Stimulated activated CD8-positive, alpha-beta memory T cell treated with anti-CD3 and anti-CD28 coated beads, Interleukin-12 subunit alpha, Interleukin-12 subunit beta, amount 100 ng/mL, for 24 hours (primary cell): ENCODE results near the gene CFP.
A peak's percentile ranks its signal among the peaks of the same experiment; 100 is the strongest.

Experiments
- DNase-seq: peaks from one replicate; pipeline ENCODE4 v3.0.0-alpha.2; 2020; ENCODE audit errors: extremely low read depth

CFP gene

DNA sequence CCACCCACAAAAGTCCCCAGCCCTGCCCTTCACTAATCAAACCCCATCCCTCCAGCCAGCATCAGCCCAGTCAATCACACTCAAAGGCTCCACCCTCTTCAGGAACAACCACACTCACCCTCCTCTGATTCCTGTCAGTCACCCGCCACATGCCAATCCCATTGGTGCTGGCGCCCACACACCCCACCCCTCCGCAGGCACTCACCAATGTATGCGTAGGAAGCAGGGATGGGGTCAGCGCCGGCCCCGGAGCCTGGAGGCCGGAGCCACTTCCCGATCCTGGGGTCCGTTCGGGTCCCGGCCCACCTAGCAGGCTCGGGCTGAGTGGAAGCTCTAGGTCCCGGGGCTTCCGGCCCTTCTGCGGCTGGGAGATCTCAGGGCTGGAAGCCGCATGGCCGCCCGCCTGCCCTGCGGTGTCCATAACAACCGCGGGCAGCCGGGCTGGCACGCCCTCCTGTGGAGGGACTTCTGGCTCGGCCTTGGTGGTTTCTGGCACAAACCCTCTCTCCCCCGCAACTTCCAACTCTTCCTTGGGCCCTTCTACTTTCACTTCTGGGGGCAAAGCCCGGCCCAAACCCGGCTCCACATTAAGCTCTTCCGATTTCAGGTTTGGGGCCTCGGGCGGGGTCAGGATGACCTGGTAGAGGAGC is 7.9 kb upstream of the CFP start:
- DNase-seq, result no peak

DNA sequence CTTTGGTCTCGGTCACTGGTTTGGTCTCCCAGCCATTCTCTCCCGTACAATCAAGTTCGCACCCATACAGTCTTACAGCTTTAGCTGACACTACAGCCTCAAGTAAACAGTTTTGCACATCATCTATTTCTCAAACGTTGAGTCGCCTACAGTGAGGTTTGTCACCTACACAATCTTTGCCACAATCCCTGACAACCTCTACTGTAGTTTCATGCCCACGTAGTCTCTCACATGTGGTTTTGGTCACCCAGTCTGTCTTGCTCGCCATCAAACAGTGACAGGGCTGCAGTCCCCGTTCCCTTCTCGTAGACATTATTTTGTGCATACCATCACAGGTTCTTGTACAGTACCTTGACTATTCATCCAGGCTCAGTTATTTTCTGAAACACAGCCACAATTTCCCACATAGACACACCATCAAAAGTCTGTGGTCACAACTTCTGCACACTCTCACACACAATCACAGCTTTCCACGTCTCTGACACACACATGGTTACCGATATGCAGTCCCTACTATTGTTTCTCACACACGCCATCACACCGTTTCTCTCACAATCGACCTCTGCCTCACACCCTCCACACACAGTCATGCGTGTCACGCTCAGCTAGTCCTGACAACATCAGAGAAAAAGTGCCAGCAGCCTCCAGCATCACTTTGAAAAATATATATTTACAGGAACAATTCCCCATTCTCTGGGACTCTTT is 5.3 kb upstream of the CFP start:
- no peak for DNase-seq

DNA sequence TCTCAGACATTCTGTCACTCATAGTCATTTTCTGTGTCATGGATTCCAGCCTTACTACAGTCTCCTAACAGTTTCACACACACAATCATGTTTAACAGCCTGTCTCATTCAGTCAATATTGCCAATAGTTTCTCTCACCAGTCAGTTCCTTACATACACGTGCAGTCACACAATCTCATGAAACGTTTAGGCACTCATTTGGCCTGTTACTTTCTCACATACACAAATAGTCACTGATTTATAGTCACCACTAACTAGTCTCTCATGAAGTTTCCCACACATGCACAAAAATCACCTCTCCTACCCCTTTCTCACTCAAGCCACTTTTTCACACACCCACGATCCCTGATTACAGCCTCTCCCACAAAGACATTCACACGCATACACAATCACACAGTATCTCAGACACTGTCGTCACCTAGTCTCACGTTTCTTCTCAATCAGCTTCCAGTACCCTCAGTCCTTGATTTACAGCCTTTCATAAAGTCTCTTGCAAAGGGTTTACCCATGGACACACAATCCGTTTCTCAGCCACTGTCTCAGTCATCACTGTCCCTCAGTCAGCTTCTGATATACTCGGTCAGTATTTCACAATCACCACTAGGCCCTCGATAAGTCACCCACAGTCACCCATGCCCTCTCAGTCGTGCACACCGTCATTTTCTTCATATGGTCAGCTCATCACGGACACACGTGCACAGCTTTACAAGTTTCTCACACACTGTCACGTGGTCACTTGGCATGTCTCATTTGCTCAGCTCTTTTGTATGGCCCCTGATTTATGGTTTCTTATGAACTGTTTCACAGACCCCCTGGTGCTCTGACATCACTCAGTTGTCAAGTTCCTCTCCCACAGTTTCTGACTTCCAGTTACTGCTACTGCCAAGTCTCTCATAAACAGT is 4.2 kb upstream of the CFP start:
- DNase-seq, result no peak

DNA sequence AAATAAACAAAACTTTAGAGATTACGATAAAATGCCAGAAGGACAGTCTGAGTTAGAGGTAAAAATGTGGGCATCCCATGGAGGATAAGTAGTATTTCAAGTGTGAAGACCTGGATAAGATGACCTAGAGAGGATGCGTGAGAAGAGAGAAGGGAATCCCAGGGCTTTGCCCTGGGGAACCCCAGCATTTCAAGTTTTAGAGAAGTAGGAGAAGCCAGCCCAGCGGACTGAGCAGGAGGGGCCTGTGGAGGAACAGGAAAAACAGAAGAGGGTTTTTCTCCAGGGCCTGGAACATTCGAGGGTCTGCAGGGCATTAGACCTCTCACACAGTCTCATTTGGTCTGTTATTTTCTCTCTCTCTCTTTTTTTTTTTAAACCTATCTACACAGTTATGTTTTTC is 2.9 kb upstream of the CFP start:
- DNase-seq, result no peak

DNA sequence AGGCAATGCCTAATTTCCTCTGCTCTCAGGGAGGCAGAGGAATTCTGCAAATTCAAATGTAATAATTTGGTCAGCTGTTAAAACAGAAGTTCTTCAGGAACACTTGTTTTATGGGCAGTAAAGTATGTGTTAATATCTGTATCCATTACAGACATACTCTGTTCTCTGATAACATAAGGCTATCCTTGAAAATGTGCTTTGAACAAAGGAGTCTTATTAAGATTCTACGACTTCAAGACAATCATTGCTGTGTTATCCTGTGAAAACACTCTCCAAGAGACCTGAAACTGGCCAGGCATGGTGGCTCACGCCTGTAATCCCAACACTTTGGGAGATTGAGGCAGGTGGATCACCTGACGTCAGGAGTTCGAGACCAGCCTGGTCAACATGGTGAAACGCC is 1.9 kb upstream of the CFP start:
- DNase-seq, result no peak

DNA sequence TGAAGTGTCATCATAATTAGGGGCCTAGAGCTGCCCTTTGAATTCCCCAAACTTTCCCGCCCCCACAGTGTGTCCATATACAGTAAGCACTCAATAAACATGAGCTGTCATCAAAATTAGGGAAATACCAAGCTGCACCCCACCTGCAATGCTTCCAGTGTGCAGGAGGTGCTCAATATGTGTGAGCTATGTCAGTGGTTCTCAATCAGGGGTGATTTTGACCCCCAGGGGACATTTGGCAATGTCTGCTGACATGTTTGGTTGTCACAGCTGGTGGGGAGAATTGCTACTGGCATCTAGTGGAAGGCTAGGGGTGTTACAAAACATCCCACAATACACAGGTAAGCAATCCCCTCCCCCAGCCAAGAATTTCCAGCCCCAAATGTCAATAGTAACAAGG is 748 bp downstream of the CFP start:
- no peak for DNase-seq

DNA sequence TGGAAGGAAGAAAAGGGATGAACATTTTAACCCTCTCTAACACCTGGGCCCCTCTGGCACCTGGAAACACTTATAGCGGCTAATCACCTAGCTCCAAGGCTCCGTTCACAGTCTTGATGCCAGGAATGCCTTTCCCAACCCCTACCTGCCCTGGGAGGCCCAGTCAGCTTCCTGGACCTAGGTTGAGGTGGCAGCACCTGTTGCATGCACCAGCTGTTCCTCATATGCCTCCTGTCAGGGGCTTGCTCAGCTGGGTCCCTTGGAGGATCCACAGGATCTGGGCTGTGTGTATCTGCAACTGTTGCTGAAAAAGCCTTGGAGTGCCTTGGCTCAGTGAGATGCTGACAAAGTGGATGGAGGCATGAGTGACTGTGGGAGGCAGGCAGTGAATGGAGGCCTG is 4.4 kb downstream of the CFP start:
- DNase-seq, result no peak

DNA sequence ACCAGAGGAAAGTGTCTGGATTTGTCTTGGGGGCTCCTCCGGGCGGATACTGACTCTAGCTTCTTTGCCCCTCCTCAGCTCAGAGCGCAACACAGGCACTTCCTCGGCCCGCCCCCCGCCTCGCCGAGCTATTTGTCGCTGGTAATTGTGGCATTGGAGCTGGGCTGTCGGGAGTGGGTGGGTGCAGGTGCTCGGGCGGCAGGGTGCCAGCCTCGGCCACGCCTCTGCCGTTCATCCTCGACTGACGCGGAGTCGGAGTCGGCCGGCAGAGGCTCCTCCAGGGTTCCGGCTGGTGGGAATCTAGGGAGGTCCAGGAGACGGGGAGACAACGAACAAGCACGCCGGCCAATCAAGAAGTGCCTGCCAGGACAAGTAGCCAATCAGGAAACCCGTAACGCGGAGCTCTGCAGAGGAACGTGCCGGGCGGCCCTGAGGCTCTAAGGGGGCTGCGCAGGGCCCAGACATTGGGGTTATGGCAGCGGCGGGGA is 6.1 kb downstream of the CFP start:
- DNase-seq, result peak; percentile 14

DNA sequence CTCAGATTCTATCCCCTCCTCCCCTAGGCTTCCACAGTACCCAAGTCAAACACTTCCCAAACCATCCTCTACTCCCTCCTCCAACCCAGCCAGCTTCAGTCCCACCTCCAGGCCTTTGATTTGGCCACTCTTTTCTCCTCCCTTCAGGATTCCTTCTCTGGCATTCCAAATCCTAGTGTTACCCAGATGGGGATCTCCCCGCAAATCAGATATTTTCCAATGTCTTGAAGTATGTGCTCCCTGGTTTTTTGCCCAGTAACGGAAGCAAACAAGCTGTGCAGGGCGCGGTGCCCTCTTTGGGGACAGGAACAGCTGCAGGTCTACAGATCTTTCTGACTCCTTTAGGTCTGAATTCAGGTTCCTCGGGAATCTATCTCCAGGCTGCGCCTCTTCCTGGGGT is 7.9 kb downstream of the CFP start:
- no peak for DNase-seq

DNA sequence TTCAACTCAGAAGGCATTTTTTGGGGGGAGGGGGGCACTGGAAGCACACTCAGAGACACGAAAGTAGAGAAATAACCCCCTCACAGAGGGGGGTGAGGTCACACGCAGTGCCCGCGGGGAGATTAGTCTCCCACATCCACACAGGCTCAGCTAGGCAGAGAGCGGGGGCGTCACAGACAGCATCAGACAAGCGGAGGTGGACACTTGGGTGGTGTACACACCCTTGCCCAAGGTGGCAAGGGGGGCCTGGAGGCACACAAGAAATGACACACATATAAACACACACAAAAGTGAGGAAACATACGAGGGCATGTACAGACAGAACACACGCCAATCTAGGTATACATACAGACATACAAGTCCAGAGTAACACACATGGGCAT is 9.4 kb downstream of the CFP start:
- DNase-seq, result no peak

DNA sequence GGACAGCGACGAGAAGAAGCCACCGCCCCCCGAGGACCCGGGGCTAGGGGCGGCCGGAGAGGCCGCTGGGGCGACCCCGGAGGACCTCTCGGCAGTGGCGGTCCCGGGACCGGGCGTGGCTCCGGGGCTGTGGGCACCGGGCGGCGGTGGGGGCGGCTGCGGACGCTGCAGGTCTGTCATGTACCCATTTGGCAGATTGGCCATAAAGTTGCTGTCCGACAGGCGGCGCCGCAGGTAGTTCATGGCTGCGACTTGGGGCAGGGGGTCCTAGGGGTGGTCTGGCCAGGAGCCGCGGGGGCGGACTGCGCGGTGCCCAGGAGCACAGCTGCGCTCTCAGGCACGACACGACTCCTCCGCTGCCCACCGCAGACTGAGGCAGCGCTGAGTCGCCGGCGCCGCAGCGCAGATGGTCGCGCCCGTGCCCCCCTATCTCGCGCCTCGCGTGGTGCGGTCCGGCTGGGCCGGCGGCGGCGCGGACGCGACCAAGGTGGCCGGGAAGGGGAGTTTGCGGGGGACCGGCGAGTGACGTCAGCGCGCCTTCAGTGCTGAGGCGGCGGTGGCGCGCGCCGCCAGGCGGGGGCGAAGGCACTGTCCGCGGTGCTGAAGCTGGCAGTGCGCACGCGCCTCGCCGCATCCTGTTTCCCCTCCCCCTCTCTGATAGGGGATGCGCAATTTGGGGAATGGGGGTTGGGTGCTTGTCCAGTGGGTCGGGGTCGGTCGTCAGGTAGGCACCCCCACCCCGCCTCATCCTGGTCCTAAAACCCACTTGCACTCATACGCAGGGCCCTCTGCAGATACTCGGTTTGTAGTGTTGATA is 10.0 kb downstream of the CFP start, which contains the start of gene SYN1:
TSS of gene SYN1 (minus strand) at position 372 of the 817 bp plus-strand sequence. CDS start at position 243, 129 bp downstream.
- peak; percentile 53 for DNase-seq

DNA sequence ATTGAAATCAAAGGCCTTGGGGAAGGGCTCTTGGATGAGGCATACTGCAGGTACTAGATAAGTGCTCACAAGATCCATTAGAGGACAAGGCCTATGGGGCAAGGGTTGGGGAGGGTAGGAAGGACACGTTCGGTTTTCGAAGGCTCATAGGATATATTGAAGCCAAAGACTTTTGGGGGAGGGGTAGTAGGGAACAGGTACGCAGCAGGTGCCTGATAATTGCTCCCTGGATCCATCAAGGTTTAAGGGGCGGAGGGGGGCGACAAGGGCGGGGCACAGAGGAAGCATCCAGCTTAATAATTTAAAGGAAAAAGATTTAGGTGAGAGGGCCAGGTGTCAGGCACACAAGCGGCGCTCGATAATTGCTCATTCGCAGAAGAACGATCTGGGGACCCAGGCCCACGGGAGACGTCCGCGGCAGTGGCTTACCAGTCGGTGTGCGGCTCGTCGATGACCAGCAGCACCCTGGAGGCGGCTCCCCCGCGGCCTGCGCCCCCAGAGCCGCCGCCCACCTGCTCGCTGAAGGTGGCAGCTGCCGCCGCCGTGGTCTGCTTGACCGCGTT is 10.7 kb downstream of the CFP start:
- no peak for DNase-seq

DNA sequence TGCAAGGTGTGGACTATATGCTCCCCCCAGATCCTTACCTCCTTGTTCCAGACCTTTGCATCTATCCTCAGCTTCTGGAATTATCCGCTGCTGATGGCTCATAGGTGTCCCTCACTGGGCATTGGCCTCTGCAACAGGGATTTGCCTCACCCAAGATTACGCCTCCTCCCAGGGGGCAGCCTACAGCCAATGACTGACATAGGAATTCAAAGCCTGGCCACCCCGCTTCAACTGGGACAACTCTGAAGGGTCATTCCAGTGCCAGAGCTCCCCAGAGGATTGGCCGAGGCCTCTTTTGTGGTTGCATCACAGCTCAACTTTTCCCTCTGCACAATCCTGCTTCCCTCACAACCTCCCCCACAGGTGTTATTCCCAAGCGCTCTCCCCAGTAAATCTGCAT is 15.1 kb downstream of the CFP start:
- DNase-seq, result no peak

DNA sequence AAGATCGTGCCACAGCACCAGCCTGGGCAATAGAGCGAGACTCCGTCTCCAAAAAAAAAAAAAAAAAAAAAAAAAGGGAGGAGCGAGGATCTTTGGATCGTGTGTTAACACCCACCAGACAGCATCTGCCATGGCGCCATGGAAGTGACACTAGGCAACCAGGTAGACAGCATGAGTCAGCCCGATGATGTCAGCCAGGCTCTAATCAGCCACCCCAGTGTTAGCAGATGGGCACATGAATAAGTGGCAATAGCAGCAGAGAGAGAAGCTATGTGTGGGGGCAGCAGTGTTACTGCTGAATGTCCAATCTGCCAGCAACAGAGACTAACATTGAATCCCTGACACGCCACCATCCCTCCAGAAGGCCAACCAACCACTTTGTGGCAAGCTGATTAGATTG is 16.6 kb downstream of the CFP start:
- DNase-seq, result no peak

DNA sequence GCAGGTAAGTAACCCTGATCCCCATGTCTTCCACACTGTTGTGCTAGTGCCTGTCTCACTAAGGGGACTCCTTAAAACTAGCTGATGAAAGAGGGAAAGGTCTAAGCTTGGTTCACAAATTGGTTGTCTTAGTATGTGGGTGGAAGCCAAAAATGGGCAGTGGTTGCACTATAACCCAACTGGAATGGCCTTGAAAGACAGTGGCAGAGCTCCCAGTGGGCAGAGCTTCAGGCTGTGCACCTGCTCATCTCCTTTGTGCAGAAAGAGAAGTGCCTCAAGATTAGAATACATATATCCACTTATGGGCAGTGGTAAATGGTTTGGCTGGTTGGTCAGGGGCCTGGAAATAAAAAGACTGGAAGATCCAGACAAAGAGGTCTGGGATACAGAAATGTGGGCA is 17.3 kb downstream of the CFP start:
- DNase-seq, result no peak

DNA sequence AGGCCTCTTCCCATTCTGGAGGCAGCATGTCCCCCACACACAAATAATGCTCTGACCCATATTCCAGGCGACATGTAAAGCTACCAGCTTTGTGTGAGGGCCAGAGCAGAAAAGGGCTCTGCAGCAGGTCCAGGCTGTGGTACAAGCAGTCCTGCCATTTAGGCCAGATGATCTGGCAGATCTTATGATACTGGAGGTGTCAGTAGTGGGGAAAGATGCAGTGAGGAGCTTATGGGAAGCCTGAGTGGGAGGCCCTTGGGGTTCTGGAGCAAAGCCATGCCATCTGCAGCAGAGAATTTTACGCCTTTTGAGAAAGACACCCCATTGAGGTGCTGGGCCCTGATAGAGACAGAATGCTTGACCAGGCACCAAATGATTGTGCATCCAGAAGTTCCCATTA is 17.8 kb downstream of the CFP start:
- DNase-seq, result no peak

DNA sequence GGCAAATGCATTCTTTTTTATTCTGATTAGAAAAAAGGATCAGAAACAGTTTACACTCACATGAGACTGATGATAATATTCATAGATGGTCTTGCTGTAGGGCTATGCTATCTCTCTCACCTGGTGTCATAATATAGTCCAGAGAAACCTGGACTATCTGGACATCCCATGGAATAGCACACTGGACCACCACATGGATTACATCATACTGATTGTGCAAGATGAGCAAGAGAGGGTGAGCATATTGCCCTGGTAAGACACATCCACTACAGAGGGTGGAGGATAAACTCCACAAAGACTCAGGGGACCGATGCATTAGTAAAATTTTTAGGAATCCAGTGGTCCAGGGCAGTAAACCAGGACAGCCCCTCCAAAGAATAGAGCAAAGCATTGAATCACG is 18.2 kb downstream of the CFP start:
- no peak for DNase-seq

DNA sequence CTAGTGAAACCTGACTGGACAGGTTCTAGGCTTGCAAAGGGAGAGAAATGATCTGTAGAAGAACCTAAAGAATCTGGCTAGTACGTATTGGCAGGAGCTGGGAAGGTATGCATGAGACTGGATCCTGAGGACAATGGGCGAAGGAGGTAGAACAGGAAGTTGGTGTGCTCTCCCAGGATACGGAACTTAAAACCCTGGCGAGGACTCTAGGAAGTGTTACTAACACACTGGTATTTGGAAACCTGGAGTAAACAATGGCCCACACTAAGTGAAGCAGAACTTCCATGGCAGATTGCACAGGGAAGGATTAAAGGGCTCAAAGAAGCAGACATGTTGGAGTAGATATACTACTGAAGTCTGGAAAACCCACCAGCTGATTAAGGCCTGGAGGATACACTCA is 19.2 kb downstream of the CFP start:
- DNase-seq, result no peak

DNA sequence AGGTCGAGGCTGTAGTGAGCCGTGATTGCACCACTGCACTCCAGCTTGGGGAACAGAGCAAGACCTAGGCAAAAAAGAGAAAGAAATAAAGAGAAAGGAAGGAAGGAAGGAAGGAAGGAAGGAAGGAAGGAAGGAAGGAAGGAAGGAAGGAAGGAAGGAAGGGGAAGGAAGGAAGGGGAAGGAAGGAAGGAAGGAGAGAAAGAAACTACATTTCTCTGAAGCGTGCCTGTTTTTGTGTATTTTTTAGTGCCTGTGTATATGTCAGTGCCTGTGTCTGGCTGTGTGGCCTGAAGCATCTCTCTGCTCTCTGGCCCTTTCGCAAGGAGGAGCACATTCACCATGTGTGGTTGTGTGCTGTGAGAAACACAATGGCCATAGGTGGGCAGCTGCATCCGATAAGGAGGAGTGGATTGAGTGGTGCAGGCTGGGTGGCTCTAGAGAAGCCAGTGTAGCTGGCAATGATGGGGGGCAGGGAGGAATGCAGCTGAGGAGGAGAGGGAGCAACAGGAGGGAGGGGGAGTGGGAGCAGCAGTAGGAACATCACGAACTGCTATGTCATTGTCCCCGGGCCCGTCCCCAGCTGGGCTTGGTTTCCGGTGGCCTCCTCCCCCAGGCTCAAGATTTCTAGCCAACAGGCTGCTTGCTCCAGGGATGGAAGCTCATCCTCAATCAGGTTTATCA is 21.5 kb downstream of the CFP start:
- no peak for DNase-seq

DNA sequence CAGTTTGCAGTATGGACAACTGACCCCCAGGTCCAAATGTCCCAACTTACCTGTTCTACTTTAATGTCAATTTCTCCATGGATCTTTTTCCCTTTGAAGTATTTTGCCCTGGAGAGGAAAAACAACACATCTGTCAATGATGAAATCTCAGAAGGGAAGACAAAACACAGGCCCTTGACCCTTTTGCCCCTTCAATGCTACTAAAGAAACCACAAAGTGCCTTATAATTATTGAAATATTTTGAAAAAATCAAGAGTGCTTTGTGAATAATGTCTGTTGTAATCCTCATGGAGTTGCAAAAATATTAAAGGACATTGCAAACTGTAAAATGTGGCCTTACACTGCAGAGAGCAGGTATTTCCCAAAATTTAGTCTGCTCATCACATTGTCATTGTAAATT is 22.6 kb downstream of the CFP start:
- no peak for DNase-seq

DNA sequence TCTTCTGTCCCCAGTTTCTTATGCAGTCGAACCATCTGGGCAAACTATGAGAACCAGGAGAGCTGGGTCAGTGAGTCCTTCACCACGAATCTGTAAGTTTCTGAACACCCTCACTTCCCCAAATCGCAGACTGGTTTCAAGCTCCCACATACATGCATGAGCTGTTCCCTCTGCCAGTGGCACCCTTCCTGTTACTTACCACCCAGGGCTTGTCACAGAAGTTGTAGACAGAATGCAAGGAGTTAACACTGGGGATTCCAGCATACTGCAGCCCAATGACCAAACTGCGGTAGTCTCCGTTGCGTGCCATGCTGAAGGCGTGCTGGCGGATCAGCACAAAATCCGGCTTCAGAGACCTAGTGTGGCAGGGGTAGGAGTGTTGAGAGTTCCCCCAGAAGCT is 24.7 kb downstream of the CFP start:
- no peak for DNase-seq
